Measurements from ENCODE around the gene PRDM11.

PRDM11 gene

GRCh38 chr11:45163956-45164575 lies 17.6 kb downstream of the PRDM11 start:
- Histone ChIP-seq H3K79me2 (ENCODE audit: insufficient read depth, low read length) (no peaks in the 10 kb centered on the region), H3K4me2 (ENCODE audit: insufficient read depth, low read length) (no peak overlapping the region), H3K9me3 (ENCODE audit: insufficient read depth, low read length, severe bottlenecking) (no peaks in the 10 kb centered on the region), H4K20me1 (ENCODE audit: insufficient read depth, low read length) (peaks cover 11% of the 10 kb centered on the region), H3K27me3 (ENCODE audit: insufficient read depth, low read length, poor library complexity) (no peaks in the 10 kb centered on the region), H3K4me1 (ENCODE audit: insufficient read depth, low read length) (no peaks in the 10 kb centered on the region), H3K36me3 (ENCODE audit: insufficient read depth, low read length) (no peaks in the 10 kb centered on the region), H2AFZ (ENCODE audit: low read depth, low read length) (no peak overlapping the region), H3K27ac (ENCODE audit: low read length) (no peak overlapping the region), H3K4me3 (ENCODE audit: low read depth in 1 of 2, low read length in 2 of 2) (no peak overlapping the region), H3K9ac (ENCODE audit: low read depth, low read length) (no peak overlapping the region)
- ATAC-seq (ENCODE audit: insufficient read depth, low read depth) (no peak), DNase-seq (no peak)
- TF ChIP-seq EZH2 (IDR thresholded peaks at IDR 0.05; ENCODE audit: borderline replicate concordance, low read depth, low read length, severe bottlenecking) (no peak), CTCF (IDR thresholded peaks at IDR 0.05; ENCODE audit: borderline replicate concordance, extremely low read depth, low read length, poor library complexity, severe bottlenecking) (no peak)

- no peak for DNase-seq
- Histone ChIP-seq H2AFZ (ENCODE audit: low read depth, low read length) (no peak overlapping the region), H3K36me3 (ENCODE audit: insufficient read depth, low read length) (no peaks in the 10 kb centered on the region), H3K9ac (ENCODE audit: low read depth, low read length) (no peak overlapping the region), H3K27ac (ENCODE audit: low read length) (no peak overlapping the region), H3K4me1 (ENCODE audit: insufficient read depth, low read length) (no peaks in the 10 kb centered on the region), H3K79me2 (ENCODE audit: insufficient read depth, low read length) (no peaks in the 10 kb centered on the region), H3K4me3 (ENCODE audit: low read depth in 1 of 2, low read length in 2 of 2) (no peak overlapping the region), H3K27me3 (ENCODE audit: insufficient read depth, low read length, poor library complexity) (no peaks in the 10 kb centered on the region), H3K9me3 (ENCODE audit: insufficient read depth, low read length, severe bottlenecking) (no peaks in the 10 kb centered on the region), H3K4me2 (ENCODE audit: insufficient read depth, low read length) (no peak overlapping the region), H4K20me1 (ENCODE audit: insufficient read depth, low read length) (peaks cover 4% of the 10 kb centered on the region)
- TF ChIP-seq CTCF (IDR thresholded peaks at IDR 0.05; ENCODE audit: borderline replicate concordance, extremely low read depth, low read length, poor library complexity, severe bottlenecking), result no peak
- TF ChIP-seq EZH2 (IDR thresholded peaks at IDR 0.05; ENCODE audit: borderline replicate concordance, low read depth, low read length, severe bottlenecking), result no peak
- ATAC-seq (ENCODE audit: insufficient read depth, low read depth), result no peak
Observed at GRCh38 chr11:45165386-45165785, 18.9 kb downstream of the PRDM11 start.

- Histone ChIP-seq H3K79me2 (ENCODE audit: insufficient read depth, low read length) (no peaks in the 10 kb centered on the region), H3K4me2 (ENCODE audit: insufficient read depth, low read length) (no peak overlapping the region), H3K9ac (ENCODE audit: low read depth, low read length) (no peak overlapping the region), H3K27ac (ENCODE audit: low read length) (no peak overlapping the region), H3K9me3 (ENCODE audit: insufficient read depth, low read length, severe bottlenecking) (no peaks in the 10 kb centered on the region), H3K4me1 (ENCODE audit: insufficient read depth, low read length) (no peaks in the 10 kb centered on the region), H3K27me3 (ENCODE audit: insufficient read depth, low read length, poor library complexity) (no peaks in the 10 kb centered on the region), H4K20me1 (ENCODE audit: insufficient read depth, low read length) (peaks cover 5% of the 10 kb centered on the region), H3K36me3 (ENCODE audit: insufficient read depth, low read length) (no peaks in the 10 kb centered on the region), H2AFZ (ENCODE audit: low read depth, low read length) (no peak overlapping the region), H3K4me3 (ENCODE audit: low read depth in 1 of 2, low read length in 2 of 2) (no peak overlapping the region)
- TF ChIP-seq EZH2 (IDR thresholded peaks at IDR 0.05; ENCODE audit: borderline replicate concordance, low read depth, low read length, severe bottlenecking) (no peak), CTCF (IDR thresholded peaks at IDR 0.05; ENCODE audit: borderline replicate concordance, extremely low read depth, low read length, poor library complexity, severe bottlenecking) (no peak)
- DNase-seq (no peak), ATAC-seq (ENCODE audit: insufficient read depth, low read depth) (no peak)
Observed at GRCh38 chr11:45165806-45166603, 19.6 kb downstream of the PRDM11 start.

All from DND-41 (cell line).